SKM-1 (cell line): ENCODE data around the gene FGF19.

ENCODE experiments used
- DNase-seq: peaks from one replicate; lab custom pipeline; 2025; ENCODE audit not compliant: unreplicated experiment; lab: John Stamatoyannopoulos, UW

FGF19 gene

GRCh38 chr11:69674267-69674885, 29.4 kb downstream of the FGF19 start:
- DNase-seq = no peak

- no peak for DNase-seq
These were observed 31.9 kb downstream of the FGF19 start for GRCh38 chr11:69671734-69672465.

GRCh38 chr11:69670158-69670845, 33.5 kb downstream of the FGF19 start:
- DNase-seq = peak; percentile 50

GRCh38 chr11:69669486-69669885, 34.3 kb downstream of the FGF19 start:
- DNase-seq = no peak

GRCh38 chr11:69667619-69668604, 35.9 kb downstream of the FGF19 start:
- DNase-seq = no peak

- DNase-seq = no peak
These were observed 36.9 kb downstream of the FGF19 start for GRCh38 chr11:69666752-69667536.

GRCh38 chr11:69666261-69666660, 37.6 kb downstream of the FGF19 start:
- DNase-seq = no peak

GRCh38 chr11:69665669-69666068, 38.2 kb downstream of the FGF19 start:
- no peak for DNase-seq

GRCh38 chr11:69664901-69665300, 38.9 kb downstream of the FGF19 start:
- no peak for DNase-seq

GRCh38 chr11:69664103-69664775, 39.6 kb downstream of the FGF19 start:
- DNase-seq = no peak

GRCh38 chr11:69663326-69663725, 40.5 kb downstream of the FGF19 start:
- DNase-seq = no peak

- DNase-seq = no peak
These were observed 41.0 kb downstream of the FGF19 start for GRCh38 chr11:69662806-69663205.

GRCh38 chr11:69662021-69662698, 41.7 kb downstream of the FGF19 start:
- no peak for DNase-seq

GRCh38 chr11:69661413-69661715, 42.5 kb downstream of the FGF19 start:
- no peak for DNase-seq

- no peak for DNase-seq
These were observed 43.8 kb downstream of the FGF19 start for GRCh38 chr11:69660001-69660500.

GRCh38 chr11:69659591-69659990, 44.2 kb downstream of the FGF19 start:
- no peak for DNase-seq

- DNase-seq = no peak
These were observed 45.0 kb downstream of the FGF19 start for GRCh38 chr11:69658626-69659450.

GRCh38 chr11:69657911-69658625, 45.8 kb downstream of the FGF19 start:
- no peak for DNase-seq
